HCT116 (cell line): ENCODE measurements around the gene C3AR1. TPM values are rescaled to one million over a fixed set of nuclear protein-coding genes. Genes with fewer than 3 reads are reported as not detected.

Experiments
- ATAC-seq: fragments of 200-7000 bp; cut with Tn5 transposase; 2 replicates; pipeline ENCODE4 v1.9.1; 2020; ENCODE audit warnings: mild to moderate bottlenecking, moderate library complexity
- BruUV-seq: library from RNA; stranded (reverse); fragments of 400-500 nt; replicated peaks from 2 replicates; lab custom pipeline; 2021; lab: Mats Ljungman, UMichigan
- CTCF ChIA-PET: fragments of 300-600 bp; sonication (Branson Sonifier 250); formaldehyde crosslinking; loops from one replicate; lab custom pipeline; 2021; ENCODE audit warnings: antibody characterized with exemption; lab: Charles Lee
- POLR2A ChIA-PET: fragments of 300-600, 350-600 bp; sonication (Branson Sonifier 250); formaldehyde crosslinking; loops from one replicate; lab custom pipeline; 2021; ENCODE audit warnings: antibody characterized with exemption; lab: Charles Lee
- RAD21 ChIA-PET, 2 experiments: fragments of 300-600 bp; sonication (Branson Sonifier 250); formaldehyde crosslinking; loops; one replicate each; lab custom pipeline; 2023; ENCODE audit warnings: low total read pairs in 2 of 2; ENCODE audit not compliant: uncharacterized antibody in 2 of 2, unreplicated experiment in 2 of 2, low non-redundant PET in 1 of 2; lab: Charles Lee
- DNase-seq: peaks from one replicate; pipeline ENCODE4 v3.0.0-alpha.2; 2010; ENCODE audit warnings: low read depth, low spot score
- H2AFZ ChIP-seq: fragments of 200-600 bp; shearing (Covaris generic), sonication (generic); 2 replicates; pipeline ENCODE4 v1.6.1; 2017; ENCODE audit warnings: low read depth, mixed run types, mixed read lengths, antibody characterized with exemption, low read length; ENCODE audit not compliant: poor library complexity, severe bottlenecking
- H3K27ac ChIP-seq: 2 replicates; pipeline ENCODE4 v1.5.1; 2012; ENCODE audit warnings: low read depth, low read length
- H3K27me3 ChIP-seq: fragments of 200-600 bp; sonication (generic); 2 replicates; pipeline ENCODE4 v1.6.1; 2016; ENCODE audit warnings: mixed run types, low read length, mixed read lengths; ENCODE audit not compliant: insufficient read depth
- H3K36me3 ChIP-seq, 2 experiments: fragments of 200-500 bp in 1 of 2; fragments of 200-600 bp in 1 of 2; sonication (Bioruptor generic) in 1 of 2; sonication (generic) in 1 of 2; 2 replicates each; pipeline versions ENCODE4 v1.5.1 to v1.6.1; 2014 to 2016; ENCODE audit warnings: low read length in 2 of 2, inconsistent platforms in 1 of 2, mixed read lengths in 1 of 2, mixed run types in 1 of 2; ENCODE audit not compliant: insufficient read depth in 2 of 2, control insufficient read depth in 1 of 2
- H3K4me1 ChIP-seq, 2 experiments: fragments of 200-600 bp in 1 of 2; sonication (generic) in 1 of 2; 2 replicates each; pipeline versions ENCODE4 v1.5.1 to v1.6.1; 2012 to 2017; ENCODE audit warnings: low read length in 2 of 2, inconsistent platforms in 1 of 2, mild to moderate bottlenecking in 1 of 2, mixed read lengths in 1 of 2, mixed run types in 1 of 2, moderate library complexity in 1 of 2; ENCODE audit not compliant: insufficient read depth in 2 of 2, control insufficient read depth in 1 of 2
- H3K4me2 ChIP-seq: fragments of 200-600 bp; sonication (generic); 2 replicates; pipeline ENCODE4 v1.6.1; 2017; ENCODE audit warnings: mixed run types, low read length, mixed read lengths
- H3K4me3 ChIP-seq, 2 experiments: fragments of 200-600 bp in 1 of 2; sonication (generic) in 1 of 2; replicated peaks in 1 of 2; 2 replicates each; pipeline ENCODE4 v1.5.1; 2011 to 2016; ENCODE audit warnings: low read length in 2 of 2, control low read depth in 1 of 2, low read depth in 1 of 2, mild to moderate bottlenecking in 1 of 2, mixed read lengths in 1 of 2, mixed run types in 1 of 2
- H3K79me2 ChIP-seq: fragments of 200-600 bp; sonication (generic); 2 replicates; pipeline ENCODE4 v1.6.1; 2017; ENCODE audit warnings: mild to moderate bottlenecking, mixed run types, low read length, moderate library complexity, mixed read lengths; ENCODE audit not compliant: insufficient read depth
- H3K9ac ChIP-seq: fragments of 200-600 bp; sonication (generic); 2 replicates; pipeline ENCODE4 v1.6.1; 2016; ENCODE audit warnings: low read length, mixed read lengths
- H3K9me2 ChIP-seq: fragments of 200-600 bp; sonication (generic), shearing (Covaris generic); 2 replicates; pipeline ENCODE4 v1.6.1; 2017; ENCODE audit warnings: mixed run types, mild to moderate bottlenecking, moderate library complexity; ENCODE audit not compliant: insufficient read depth
- H3K9me3 ChIP-seq, 2 experiments: fragments of 200-500 bp in 1 of 2; fragments of 200-600 bp in 1 of 2; sonication (Bioruptor generic) in 1 of 2; sonication (generic) in 1 of 2; 2 replicates each; pipeline ENCODE4 v1.6.1; 2014 to 2017; ENCODE audit warnings: low read length in 2 of 2, mixed read lengths in 2 of 2, inconsistent platforms in 1 of 2, low read depth in 1 of 2, mild to moderate bottlenecking in 1 of 2, mixed run types in 1 of 2, moderate library complexity in 1 of 2; ENCODE audit not compliant: control insufficient read depth in 1 of 2, insufficient read depth in 1 of 2
- H4K20me1 ChIP-seq: fragments of 200-600 bp; sonication (generic), shearing (Covaris generic); 2 replicates; pipeline ENCODE4 v1.6.1; 2017; ENCODE audit warnings: mixed run types, mild to moderate bottlenecking, moderate library complexity; ENCODE audit not compliant: insufficient read depth
- CTCF ChIP-seq, 3 experiments: fragments of 200-600 bp in 1 of 3; sonication (generic) in 1 of 3; IDR thresholded peaks in 2 of 3; conservative IDR thresholded peaks in 1 of 3; 2 replicates each; pipeline ENCODE4 v1.5.1; 2012 to 2017; ENCODE audit warnings: low read depth in 2 of 3, low read length in 2 of 3, antibody characterized with exemption in 1 of 3, borderline replicate concordance in 1 of 3, control low read depth in 1 of 3, mild to moderate bottlenecking in 1 of 3, mixed read lengths in 1 of 3, mixed run types in 1 of 3, moderate library complexity in 1 of 3; ENCODE audit not compliant: insufficient read depth in 1 of 3
- ELF1 ChIP-seq: IDR thresholded peaks from 2 replicates; pipeline ENCODE4 v1.6.1; 2012; ENCODE audit warnings: low read depth, borderline replicate concordance
- FOSL1 ChIP-seq: IDR thresholded peaks from 2 replicates; pipeline ENCODE4 v1.6.1; 2012; ENCODE audit warnings: low read depth
- JUND ChIP-seq: IDR thresholded peaks from 2 replicates; pipeline ENCODE4 v1.6.1; 2012
- MAX ChIP-seq: IDR thresholded peaks from 2 replicates; pipeline ENCODE4 v1.6.1; 2012
- RAD21 ChIP-seq: IDR thresholded peaks from 2 replicates; pipeline ENCODE4 v1.6.1; 2012; ENCODE audit warnings: low read depth, mild to moderate bottlenecking
- SRF ChIP-seq: IDR thresholded peaks from 2 replicates; pipeline ENCODE4 v1.6.1; 2012; ENCODE audit warnings: low read depth
- ZNF274 ChIP-seq: fragments of 200-500 bp; sonication (Bioruptor generic); IDR thresholded peaks from 2 replicates; pipeline ENCODE4 v1.6.1; 2014; ENCODE audit warnings: mild to moderate bottlenecking, low read depth, low read length, inconsistent platforms
- intact Hi-C: fragments of 100-400 bp; cut with micrococcal nuclease; formaldehyde crosslinking; loops from 2 replicates; pipeline ENCODE4 v1.10.0; 2022
- total RNA-seq: library from RNA; stranded (reverse); gene quantifications from one replicate; pipeline ENCODE4 v1.2.1, GENCODE V29; 2021; ENCODE audit not compliant: unreplicated experiment

Gene C3AR1
- total RNA-seq, 1 experiment from 2014 or later: not detected

DNA sequence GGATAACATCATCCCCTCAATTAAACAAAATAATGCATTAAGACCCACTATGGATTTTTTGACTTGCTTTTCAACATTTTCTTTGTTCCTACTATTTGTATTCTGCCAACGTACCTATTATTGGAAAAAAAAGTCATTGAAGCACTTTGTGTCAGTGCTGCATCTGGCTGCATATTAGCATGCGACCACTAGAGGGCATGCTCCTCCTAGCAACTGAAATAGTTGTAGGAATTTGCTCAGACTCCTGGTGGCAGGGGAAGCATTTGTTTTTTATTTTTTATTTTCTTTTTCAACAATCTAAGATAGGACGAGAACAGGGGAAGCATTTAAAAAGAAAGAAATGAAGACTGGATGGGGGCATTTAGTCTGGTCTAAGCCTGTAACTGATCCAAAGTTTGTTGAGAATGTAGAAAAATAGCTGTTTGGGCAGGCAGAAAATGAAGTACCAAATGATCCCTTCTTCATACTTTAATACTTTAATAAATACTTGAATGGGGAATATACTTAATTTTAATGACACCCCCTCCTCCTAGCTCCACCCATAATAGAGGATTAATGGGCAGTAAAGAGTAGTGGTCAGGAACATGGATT, 42.7 kb upstream of the C3AR1 start:
- Histone ChIP-seq H4K20me1 (no peaks in the 10 kb centered on the region), H3K4me1 (no peaks in the 10 kb centered on the region; a peak in 1 of 4 replicates), H2AFZ (peak overlapping the region; percentile 69), H3K27ac (no peak overlapping the region), H3K9me3 (no peaks in the 10 kb centered on the region), H3K27me3 (no peaks in the 10 kb centered on the region), H3K4me3 (no peak overlapping the region), H3K4me2 (no peak overlapping the region), H3K79me2 (no peaks in the 10 kb centered on the region), H3K9me2 (no peaks in the 10 kb centered on the region), H3K36me3 (no peaks in the 10 kb centered on the region), H3K9ac (no peak overlapping the region)
- POLR2A ChIA-PET: no interaction called here
- intact Hi-C loops: loop anchor here (1.0 to 5.0 kb wide), 2 partner anchors 73 to 123 kb away; no protein-coding TSS in a partner anchor
- CTCF ChIA-PET: interaction anchor here (0.8 to 2.8 kb wide), 8 partner anchors 9 to 281 kb away, joined by 3 to 27 read pairs (median 4); no protein-coding TSS in a partner anchor
- DNase-seq: peak; percentile 63
- RAD21 ChIA-PET: interaction anchor here (1.0 kb wide), 2 partner anchors 122 to 128 kb away, joined by 4 to 6 read pairs; no protein-coding TSS in a partner anchor
- peak; percentile 84 for ATAC-seq
- TF ChIP-seq MAX: no peak; the same call in 1 of the 2 replicates
- peak; percentile 97 to 100 (median 99) for TF ChIP-seq CTCF (IDR thresholded peaks at IDR 0.05 in 2 of 3, conservative IDR thresholded peaks at IDR 0.05 in 1 of 3; ENCODE audit: borderline replicate concordance in 1 of 3, insufficient read depth in 1 of 3, low read depth in 2 of 3, low read length in 2 of 3)
- peak; percentile 15; the same call in 1 of the 2 replicates for TF ChIP-seq JUND
- no peak for TF ChIP-seq FOSL1
- peak; percentile 95 for TF ChIP-seq RAD21
- no TSS peak for BruUV-seq

GRCh38 chr12:8099235-8099634, 33.1 kb upstream of the C3AR1 start:
- Histone ChIP-seq H3K27me3 (no peaks in the 10 kb centered on the region), H3K4me1 (no peaks in the 10 kb centered on the region), H2AFZ (no peak overlapping the region), H3K27ac (no peak overlapping the region), H3K36me3 (peaks cover 7 to 14% of the 10 kb centered on the region in 2 experiments; a peak in 3 of 4 replicates), H3K4me2 (no peak overlapping the region), H4K20me1 (no peaks in the 10 kb centered on the region), H3K9me2 (no peaks in the 10 kb centered on the region), H3K9me3 (no peaks in the 10 kb centered on the region), H3K4me3 (no peak overlapping the region), H3K9ac (no peak overlapping the region), H3K79me2 (no peaks in the 10 kb centered on the region)
- intact Hi-C loops: no loop called here
- CTCF ChIA-PET: no interaction called here
- POLR2A ChIA-PET: interaction anchor here (0.9 kb wide), 1 partner anchor 18 kb away, joined by 3 read pairs; no protein-coding TSS in a partner anchor
- RAD21 ChIA-PET: no interaction called here
- BruUV-seq: no TSS peak
- no peak for ATAC-seq
- DNase-seq: no peak
- no peak for TF ChIP-seq SRF
- TF ChIP-seq RAD21: no peak
- TF ChIP-seq ZNF274: no peak
- no peak for TF ChIP-seq ELF1
